Retina (tissue), 1 donor: Measurements from ENCODE around the gene PDE4DIP.
"Not testable (repeated sequence)": the region's sequence is repeated elsewhere in the genome, so short reads cannot be mapped to it uniquely, and the experiment has no call there.

Source experiments
- DNase-seq: peaks from one replicate; pipeline ENCODE4 v3.0.0-alpha.2; 2016

Gene PDE4DIP

GRCh38 chr1:148844220-148844619, at the start of gene PDE4DIP:
Gene PDE4DIP, plus strand, starts transcription at chr1:148844428. Its CDS starts 347 bp downstream, at chr1:148844775.
- not testable (repeated sequence) for DNase-seq

GRCh38 chr1:148808268-148808928, 35.8 kb upstream of the PDE4DIP start:
- DNase-seq: not testable (repeated sequence)

GRCh38 chr1:148808929-148809283, 35.3 kb upstream of the PDE4DIP start:
- not testable (repeated sequence) for DNase-seq

GRCh38 chr1:148822180-148822579, 22.0 kb upstream of the PDE4DIP start:
- not testable (repeated sequence) for DNase-seq

- DNase-seq: not testable (repeated sequence)
Observed at GRCh38 chr1:148823822-148824221, 20.4 kb upstream of the PDE4DIP start.

- DNase-seq: not testable (repeated sequence)
Observed at GRCh38 chr1:148825029-148825428, 19.2 kb upstream of the PDE4DIP start.

GRCh38 chr1:148828531-148828930, 15.7 kb upstream of the PDE4DIP start:
- DNase-seq: not testable (repeated sequence)

GRCh38 chr1:148828962-148829361, 15.3 kb upstream of the PDE4DIP start:
- not testable (repeated sequence) for DNase-seq

GRCh38 chr1:148829365-148829764, 14.9 kb upstream of the PDE4DIP start:
- DNase-seq: not testable (repeated sequence)

GRCh38 chr1:148841262-148841661, 3.0 kb upstream of the PDE4DIP start:
- not testable (repeated sequence) for DNase-seq

GRCh38 chr1:148844651-148845050, 423 bp downstream of the PDE4DIP start:
- not testable (repeated sequence) for DNase-seq

GRCh38 chr1:148845068-148845467, 840 bp downstream of the PDE4DIP start:
- DNase-seq: not testable (repeated sequence)

GRCh38 chr1:148850347-148850746, 6.1 kb downstream of the PDE4DIP start:
- DNase-seq: not testable (repeated sequence)

- DNase-seq: not testable (repeated sequence)
Observed at GRCh38 chr1:148850840-148851239, 6.6 kb downstream of the PDE4DIP start.

GRCh38 chr1:148851684-148852083, 7.5 kb downstream of the PDE4DIP start:
- DNase-seq: not testable (repeated sequence)

GRCh38 chr1:148853363-148853762, 9.1 kb downstream of the PDE4DIP start:
- DNase-seq: not testable (repeated sequence)

GRCh38 chr1:148854063-148854462, 9.8 kb downstream of the PDE4DIP start:
- DNase-seq: not testable (repeated sequence)

- DNase-seq: not testable (repeated sequence)
Observed at GRCh38 chr1:148855367-148855766, 11.1 kb downstream of the PDE4DIP start.

- not testable (repeated sequence) for DNase-seq
Observed at GRCh38 chr1:148860049-148860448, 15.8 kb downstream of the PDE4DIP start.

- DNase-seq: not testable (repeated sequence)
Observed at GRCh38 chr1:148860579-148861259, 16.5 kb downstream of the PDE4DIP start.

GRCh38 chr1:148862590-148862989, 18.4 kb downstream of the PDE4DIP start:
- DNase-seq: not testable (repeated sequence)

- DNase-seq: not testable (repeated sequence)
Observed at GRCh38 chr1:148868924-148869633, 24.9 kb downstream of the PDE4DIP start.

- not testable (repeated sequence) for DNase-seq
Observed at GRCh38 chr1:148869634-148869961, 25.4 kb downstream of the PDE4DIP start.
